ENCODE results near the gene ZFYVE9.
"Not testable (repeated sequence)": the region's sequence is repeated elsewhere in the genome, so short reads cannot be mapped to it uniquely, and the experiment has no call there.

The ZFYVE9 gene

DNA sequence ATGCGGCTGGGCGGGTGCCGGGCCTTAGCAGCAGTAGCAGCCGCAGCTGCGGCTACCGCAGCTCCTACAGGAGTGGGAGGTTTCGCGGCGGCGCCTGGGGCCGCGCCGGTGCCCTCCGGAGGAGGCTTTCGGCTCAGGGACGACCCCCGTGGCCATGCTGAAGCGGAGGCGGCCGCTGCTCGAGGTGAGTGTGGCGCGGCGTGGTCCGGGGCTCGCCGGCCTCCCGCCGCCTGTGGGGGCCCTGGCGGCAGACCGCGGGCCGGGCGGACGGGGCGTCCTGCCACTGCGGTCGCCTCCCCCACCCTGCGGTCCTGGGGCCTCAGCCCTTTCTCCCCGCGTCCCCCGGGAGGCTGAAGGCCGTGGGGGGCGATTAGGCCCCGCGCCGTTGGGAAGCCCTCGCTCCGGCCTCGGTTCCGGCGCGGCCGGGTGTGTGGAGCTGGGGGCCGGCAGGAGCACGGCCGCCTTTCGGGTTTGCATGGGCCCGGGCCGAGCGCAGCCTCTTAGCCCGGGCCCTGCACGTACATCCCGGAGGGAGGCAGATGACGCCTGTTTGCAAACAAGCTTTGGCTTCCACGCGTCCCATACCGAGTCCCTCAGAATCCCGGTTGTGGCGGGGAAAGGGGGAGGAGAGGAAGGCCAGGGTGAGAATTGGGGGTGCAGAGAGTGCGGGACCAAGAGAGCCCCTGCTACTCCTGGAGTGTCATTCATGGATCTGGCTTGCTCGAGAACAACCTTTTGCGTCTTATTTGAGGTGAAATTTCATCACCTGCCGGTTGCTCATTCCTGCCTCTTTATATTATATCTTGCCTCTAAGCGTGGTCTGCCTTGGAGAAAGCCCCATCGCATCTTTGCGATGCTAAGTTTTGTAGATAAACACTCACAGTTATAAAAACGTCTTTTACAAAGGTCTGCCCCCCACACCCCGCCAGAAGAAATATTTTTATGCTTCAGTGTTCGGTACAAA lies 613 bp downstream of the ZFYVE9 start:
- DNase-seq (ENCODE audit: low read depth in 1 of 2, low spot score in 1 of 2) = peak; percentile 11 to 16

DNA sequence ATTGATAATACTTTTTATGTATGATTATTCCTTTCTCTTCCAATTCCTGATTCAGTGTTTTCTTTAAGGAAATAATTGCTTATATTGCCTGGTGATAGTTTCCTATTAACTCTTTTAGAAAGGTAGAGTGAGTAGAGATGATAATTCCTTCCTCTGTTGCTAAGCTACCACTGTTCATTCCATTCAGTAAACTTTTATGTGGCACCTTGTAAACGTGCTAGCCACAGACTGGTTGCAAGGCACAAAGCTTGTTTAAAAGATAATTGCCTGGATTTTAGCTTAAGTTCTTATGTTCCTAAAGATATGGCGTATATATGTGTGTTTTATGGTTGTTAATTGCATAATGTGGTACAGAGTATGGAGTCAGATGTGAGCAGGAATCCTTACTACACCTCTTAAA lies 3.2 kb downstream of the ZFYVE9 start:
- DNase-seq (ENCODE audit: low read depth in 1 of 2, low spot score in 1 of 2) = no peak

DNA sequence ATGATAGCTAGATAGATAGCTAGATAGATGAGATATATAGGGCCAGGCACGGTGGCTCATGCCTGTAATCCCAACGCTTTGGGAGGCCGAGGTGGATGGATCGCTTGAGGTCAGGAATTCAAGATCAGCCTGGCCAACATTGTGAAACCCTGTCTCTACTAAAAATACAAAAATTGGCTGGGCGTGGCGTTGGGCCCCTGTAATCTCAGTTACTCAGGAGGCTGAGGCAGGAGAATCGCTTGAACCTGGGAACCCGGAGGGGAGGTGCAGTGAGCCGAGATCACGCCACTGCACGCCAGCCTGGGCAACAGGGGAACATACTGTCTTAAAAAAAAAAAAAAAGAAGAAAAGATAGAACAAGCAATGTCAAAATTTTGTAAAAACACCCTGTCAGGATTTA lies 8.6 kb downstream of the ZFYVE9 start:
- not testable (repeated sequence) for DNase-seq (ENCODE audit: low read depth in 1 of 2, low spot score in 1 of 2)

DNA sequence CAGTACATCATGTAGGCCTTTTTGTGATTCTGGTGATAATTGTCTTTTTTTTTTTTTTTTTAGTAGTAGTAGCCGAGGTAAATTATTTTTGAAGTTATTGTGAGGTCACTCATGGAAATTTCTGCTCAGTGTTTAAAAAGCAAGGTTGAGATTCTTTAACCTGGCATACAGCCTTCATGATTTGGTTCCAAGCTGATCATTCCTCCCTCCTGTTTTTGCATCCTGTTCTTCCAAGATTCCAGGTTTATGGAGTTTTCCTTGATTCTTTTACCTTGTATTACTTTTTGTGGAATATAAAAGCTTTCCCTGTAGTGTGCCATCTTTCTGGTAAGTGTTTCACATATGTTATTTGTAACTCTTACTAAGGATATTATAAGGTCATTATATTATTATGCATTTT lies 9.1 kb downstream of the ZFYVE9 start:
- DNase-seq (ENCODE audit: low read depth in 1 of 2, low spot score in 1 of 2) = no peak

DNA sequence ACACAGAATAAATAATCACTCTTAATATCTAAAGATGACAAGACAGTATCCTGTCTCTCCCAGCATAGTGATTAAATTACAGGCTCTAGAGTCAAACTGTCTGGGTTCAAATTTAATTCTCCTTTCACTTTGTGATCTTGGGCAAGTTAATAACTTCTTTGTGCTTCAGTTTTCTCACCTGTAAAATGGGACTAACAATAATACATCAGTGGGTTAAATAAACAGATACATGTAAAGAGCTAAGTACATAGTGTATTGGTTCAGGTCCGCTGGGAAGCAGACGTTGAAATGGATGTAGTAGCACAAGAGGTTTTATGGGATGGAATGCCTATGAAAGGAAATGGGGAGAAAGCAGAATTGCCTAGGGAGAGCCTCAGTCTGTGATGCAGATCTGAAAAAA lies 10.7 kb downstream of the ZFYVE9 start:
- DNase-seq (ENCODE audit: low read depth in 1 of 2, low spot score in 1 of 2) = no peak

DNA sequence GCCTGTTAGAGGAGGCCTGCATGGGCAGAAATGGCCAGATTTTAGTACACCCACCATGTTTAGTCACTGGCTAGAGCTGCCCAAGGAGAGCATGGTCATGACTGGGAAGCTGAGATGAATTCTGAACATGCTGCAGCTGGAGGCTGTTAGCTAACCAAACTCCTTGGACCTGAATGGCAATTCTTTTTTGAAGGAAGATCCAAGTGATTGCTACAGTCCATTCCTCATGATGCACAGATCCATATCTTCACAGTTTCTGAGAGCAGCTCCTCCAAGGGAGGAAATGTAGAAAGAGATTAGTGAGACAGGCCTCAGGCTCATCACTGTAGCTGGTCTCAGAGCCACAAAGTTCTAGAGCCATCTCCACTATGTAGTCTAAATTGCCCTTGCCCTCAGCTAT lies 11.1 kb downstream of the ZFYVE9 start:
- DNase-seq (ENCODE audit: low read depth in 1 of 2, low spot score in 1 of 2) = no peak

DNA sequence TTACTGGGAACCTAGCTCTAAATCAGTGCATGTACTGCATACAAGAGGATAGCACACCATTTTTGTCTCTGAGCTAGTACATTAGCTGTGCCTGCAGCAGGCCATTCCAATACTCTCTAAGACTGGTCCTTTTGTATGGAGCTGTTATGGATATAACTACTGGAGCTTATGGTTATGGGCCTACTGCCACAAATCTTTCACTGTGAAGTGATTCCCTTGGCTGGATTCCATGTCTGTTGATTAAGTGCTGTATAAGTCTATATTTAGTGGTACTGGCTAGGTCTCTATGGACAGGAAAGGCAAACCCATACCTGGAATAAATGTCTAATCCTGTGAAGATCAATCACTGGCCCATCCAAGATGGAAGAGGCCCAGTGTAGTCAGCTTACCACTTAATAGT lies 12.0 kb downstream of the ZFYVE9 start:
- no peak for DNase-seq (ENCODE audit: low read depth in 1 of 2, low spot score in 1 of 2)

DNA sequence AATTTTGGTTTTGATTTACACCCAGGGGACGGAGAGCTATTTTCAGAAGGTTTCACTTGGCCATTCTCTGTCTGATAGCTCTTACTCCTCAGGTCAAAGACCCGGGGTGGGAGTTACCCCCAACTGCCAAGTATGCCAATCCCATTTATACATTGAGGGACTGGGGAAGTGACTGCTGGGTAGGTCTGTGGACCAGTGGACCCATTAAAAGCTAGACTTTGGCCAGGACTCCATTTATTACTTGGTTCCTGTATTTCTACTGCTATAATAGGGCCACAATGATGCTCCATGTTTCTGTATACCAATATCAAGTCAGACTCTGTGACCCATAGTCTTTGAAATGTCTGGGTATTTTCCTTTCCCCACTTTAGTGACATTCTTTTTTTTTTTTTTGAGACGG lies 14.6 kb downstream of the ZFYVE9 start:
- DNase-seq (ENCODE audit: low read depth in 1 of 2, low spot score in 1 of 2) = no peak

DNA sequence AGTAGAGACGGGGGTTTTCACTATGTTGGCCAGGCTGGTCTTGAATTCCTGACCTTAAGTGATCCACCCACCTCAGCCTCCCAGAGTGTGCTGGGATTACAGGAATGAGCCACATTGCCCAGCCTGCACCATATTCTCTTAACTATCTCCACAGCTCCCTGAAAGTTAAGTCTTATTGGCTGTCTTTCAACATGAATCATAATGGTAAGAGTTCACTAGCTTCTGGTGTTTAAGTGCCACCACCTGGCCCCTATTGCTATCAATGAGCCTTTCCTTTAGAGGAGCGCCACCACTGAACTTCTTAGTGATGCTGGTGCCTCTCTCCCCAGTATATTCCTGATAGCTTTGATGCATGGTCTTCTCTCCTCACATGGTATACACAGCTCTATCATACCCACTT lies 15.7 kb downstream of the ZFYVE9 start:
- DNase-seq (ENCODE audit: low read depth in 1 of 2, low spot score in 1 of 2) = no peak

DNA sequence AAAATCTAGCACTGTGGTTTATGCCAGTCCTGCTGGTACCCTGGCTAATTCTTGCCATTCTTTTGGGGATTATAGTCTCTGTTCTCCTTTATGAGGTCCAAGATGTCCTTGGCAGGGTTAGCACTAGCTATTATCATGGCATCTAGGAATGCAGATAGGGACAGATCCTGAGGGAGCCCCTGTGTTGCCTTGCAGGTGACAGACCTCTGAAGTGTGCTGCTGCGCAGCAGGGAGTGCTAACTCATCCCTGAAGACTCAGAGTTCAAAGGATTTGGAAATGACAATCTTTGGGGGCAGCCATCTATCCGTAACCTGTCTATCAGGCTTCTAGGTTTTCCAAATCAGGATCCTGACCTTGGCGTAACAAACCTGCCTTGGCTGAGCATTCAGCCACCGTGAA lies 16.3 kb downstream of the ZFYVE9 start:
- DNase-seq (ENCODE audit: low read depth in 1 of 2, low spot score in 1 of 2) = no peak

DNA sequence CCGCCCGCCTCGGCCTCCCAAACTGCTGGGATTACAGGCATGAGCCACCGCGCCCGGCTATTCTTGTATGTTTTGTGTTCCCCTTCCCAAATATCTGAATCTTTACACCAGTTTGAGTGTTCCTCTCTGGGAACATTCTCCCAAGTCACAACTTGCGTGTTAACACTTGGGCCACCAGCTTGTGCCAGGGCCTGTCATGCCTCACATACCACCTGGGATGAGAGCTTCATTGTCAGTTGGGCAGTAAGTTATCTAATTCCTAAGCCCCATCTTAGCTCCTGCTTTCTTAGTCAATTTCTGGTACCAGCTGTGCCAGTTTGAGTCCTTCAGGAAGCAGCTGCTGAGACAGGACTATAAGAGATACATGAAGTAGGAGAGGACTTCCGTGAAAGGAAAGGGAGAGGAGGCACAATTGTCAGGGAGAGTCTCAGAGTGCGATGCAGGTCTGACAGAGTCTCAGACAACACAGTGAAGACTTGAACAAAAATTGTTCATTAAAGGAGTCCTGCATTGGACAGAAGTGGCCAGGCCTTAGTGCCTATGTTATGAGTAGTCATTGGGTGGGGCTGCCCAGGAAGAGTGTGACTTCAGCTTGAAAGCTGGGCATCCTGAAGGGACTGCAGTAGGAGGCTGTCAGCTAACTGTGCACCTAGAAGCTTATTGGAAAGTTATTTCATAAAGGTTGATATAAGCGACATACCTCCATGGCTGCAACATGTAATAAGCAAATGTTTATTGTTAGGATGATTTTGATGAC lies 17.3 kb downstream of the ZFYVE9 start:
- DNase-seq (ENCODE audit: low read depth in 1 of 2, low spot score in 1 of 2) = no peak

DNA sequence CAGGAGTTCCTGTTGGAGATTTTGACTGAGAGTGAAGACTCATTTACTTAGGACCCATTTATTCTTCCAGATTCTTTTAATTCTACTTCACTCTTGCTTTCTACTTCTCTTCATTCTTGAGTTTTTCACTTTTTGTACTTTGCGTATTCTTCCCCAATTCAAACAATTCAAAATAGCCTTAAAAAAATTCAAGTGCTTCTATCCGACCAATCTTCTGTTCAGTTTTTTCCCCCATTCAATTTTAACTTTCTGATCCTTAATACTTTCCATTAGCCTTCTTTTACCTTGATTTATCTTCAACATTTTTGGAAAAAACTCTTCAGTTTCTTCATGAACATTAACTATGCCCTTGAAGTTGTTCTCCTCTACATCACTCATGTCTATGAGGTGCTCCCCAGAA lies 21.1 kb downstream of the ZFYVE9 start:
- no peak for DNase-seq (ENCODE audit: low read depth in 1 of 2, low spot score in 1 of 2)

DNA sequence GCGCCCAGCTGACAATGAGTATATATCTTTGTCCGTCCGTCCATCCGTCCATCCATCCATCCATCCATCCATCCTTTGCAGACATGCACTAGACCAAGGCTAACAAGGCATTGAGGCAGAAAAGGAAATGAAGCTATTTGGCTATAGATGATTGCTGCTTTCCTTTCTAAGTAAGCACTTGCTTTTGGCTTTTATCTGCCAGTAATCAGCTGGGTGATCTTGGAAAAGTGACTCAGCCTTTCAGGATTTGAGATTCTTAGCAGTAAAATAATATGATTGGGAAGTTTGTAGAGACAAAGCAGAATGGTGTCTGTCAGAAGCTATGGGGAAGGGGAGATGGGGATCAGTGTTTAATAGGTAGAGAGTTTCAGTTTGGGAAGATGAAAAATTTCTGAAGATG lies 22.7 kb downstream of the ZFYVE9 start:
- no peak for DNase-seq (ENCODE audit: low read depth in 1 of 2, low spot score in 1 of 2)

DNA sequence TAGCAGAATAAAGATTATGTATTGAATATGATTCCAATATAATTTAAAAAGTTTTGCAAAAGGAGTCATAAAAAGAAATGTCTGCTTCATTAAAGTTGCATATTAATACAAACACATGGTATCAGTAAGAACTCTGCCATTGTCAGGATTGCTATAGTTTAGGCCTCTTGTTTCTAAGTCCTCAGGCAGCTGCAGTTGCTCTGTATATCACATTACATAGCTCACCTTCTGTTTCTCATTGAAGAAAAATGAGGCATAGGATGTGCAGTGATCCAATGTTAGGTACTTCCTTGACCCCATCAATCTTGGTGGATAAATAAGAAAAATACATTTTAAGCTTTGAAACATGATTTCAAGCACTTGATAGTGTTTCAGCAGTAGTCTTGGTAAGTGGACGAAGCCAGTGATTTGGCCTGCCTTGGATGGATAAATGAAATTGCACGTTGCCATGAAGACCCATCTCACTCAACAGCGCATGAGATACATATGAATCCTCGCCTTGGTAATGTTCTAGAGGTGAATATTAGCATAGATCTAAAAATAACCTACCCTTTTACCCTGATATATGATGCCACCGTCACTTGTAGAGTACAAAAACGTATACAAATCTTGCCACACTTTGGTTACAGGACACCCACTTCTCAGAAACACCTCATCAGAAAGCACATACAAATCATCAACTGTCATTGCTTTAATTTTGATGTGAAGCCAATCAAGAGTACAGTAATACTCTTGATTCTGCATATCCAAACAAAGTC lies 25.3 kb downstream of the ZFYVE9 start:
- DNase-seq (ENCODE audit: low read depth in 1 of 2, low spot score in 1 of 2) = no peak

DNA sequence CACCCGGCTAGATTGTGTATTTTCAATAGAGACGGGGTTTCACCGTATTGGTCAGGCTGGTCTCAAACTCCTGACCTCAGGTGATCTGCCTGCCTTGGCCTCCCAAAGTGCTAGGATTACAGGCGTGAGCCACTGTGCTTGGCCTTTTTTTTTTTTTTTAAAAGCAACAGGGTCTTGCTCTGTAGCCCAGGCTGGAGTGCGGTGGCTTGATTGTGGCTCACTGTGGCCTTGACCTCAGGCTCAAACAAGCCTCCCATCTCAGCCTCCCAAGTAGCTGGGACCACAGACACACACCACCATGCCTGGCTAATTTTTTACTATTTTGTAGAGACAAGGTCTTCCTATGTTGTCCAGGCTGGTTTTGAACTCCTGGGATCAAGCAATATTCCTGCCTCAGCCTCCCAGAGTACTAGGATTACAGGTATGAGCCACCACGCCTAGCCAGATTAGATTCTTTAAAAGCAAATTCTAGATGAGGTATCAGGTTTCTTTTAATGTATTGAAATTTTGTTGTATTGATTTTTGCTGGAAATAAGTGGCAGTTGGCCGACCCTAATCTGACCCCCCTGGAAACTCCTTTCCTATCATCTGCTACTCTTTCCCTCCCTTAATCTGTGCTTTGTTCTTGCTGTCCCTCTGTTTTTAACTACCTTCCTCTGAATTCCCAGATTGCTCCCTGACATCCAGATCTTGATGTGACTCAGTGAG lies 26.6 kb downstream of the ZFYVE9 start:
- DNase-seq (ENCODE audit: low read depth in 1 of 2, low spot score in 1 of 2) = no peak

DNA sequence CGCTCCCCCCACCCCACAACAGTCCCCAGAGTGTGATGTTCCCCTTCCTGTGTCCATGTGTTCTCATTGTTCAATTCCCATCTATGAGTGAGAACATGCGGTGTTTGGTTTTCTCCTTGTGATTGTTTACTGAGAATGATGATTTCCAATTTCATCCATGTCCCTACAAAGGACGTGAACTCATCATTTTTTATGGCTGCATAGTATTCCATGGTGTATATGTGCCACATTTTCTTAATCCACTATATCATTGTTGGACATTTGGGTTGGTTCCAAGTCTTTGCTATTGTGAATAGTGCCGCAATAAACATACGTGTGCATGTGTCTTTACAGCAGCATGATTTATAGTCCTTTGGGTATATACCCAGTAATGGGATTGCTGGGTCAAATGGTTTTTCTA lies 29.3 kb downstream of the ZFYVE9 start:
- DNase-seq (ENCODE audit: low read depth in 1 of 2, low spot score in 1 of 2) = not testable (repeated sequence)

DNA sequence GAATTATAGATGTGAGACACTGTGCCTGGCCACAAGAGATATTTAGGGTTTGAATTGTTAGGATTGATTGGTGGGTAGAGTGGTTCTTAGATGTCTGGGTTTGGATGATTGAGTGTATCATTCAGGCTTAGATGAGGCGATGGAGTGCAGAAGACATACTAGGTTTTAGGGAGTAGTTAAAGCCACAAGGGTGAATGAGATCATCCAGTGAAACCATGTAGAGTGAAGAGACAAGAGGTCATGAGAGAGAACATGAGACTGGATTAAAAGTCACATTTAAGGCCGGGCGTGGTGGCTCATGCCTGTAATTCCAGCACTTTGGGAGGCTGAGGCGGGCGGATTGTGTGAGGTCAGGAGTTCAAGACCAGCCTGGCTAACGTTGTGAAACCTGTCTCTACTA lies 37.2 kb downstream of the ZFYVE9 start:
- no peak for DNase-seq (ENCODE audit: low read depth in 1 of 2, low spot score in 1 of 2)

DNA sequence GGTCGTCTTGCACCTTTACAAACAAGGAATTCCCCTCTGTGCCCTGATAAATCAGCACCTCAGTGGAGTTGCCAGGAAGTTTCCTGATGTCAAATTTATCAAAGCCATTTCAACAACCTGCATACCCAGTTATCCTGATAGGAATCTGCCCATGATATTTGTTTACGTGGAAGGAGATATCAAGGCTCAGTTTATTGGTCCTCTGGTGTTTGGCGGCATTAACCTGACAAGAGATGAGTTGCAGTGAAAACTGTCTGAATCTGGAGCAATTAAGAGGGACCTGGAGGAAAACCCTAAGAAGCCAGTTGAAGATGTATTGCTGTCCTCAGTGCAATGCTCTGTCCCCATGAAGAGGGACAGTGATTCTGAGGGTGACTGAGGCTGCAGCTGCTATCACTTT lies 38.3 kb downstream of the ZFYVE9 start:
- DNase-seq (ENCODE audit: low read depth in 1 of 2, low spot score in 1 of 2) = no peak

DNA sequence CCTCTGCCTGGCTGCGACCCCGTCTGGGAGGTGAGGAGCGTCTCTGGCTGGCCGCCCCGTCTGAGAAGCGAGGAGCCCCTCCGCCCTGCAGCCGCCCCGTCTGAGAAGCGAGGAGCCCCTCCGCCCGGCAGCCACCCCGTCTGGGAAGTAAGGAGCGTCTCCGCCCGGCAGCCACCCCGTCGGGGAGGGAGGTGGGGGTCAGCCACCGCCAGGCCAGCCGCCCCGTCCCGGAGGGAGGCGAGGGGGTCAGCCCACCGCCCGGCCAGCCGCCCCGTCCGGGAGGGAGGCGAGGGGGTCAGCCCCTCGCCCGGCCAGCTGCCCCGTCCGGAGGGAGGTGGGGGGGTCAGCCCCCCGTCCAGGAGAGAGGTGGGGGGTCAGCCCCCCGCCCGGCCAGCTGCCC lies 39.9 kb downstream of the ZFYVE9 start:
- DNase-seq (ENCODE audit: low read depth in 1 of 2, low spot score in 1 of 2) = not testable (repeated sequence)

DNA sequence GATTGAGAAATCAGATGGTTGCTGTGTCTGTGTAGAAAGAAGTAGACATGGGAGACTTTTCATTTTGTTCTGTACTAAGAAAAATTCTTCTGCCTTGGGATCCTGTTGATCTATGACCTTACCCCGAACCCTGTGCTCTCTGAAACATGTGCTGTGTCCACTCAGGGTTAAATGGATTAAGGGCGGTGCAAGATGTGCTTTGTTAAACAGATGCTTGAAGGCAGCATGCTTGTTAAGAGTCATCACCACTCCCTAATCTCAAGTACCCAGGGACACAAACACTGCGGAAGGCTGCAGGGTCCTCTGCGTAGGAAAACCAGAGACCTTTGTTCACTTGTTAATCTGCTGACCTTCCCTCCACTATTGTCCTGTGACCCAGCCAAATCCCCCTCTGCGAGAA lies 40.4 kb downstream of the ZFYVE9 start:
- not testable (repeated sequence) for DNase-seq (ENCODE audit: low read depth in 1 of 2, low spot score in 1 of 2)

DNA sequence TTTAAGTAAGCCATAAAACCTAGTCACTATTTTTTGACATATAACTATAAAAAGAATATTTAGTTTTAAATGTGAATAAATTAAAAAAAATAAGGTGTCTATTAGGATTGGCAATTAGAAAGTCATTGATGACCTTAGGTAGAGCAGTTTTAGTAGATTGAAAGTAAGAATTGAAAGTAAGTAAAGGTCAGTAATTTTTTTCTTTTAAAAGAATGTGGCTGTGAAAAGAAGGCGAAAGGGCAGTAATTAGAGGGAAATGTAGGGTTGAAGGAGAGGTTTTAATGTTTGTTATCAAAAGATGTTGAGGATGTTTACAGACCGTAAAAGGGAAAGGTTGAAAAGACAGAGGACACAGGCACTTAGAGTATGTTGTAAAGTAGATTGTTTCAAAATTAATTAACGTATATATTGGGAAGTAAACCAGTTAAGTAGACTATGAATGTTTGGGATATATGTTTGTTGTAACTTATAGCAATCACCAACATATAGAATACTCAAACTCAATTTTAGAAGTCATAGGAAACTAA lies 41.0 kb downstream of the ZFYVE9 start:
- no peak for DNase-seq (ENCODE audit: low read depth in 1 of 2, low spot score in 1 of 2)
